Inflammatory macrophage (primary cell): ENCODE results near the gene ZNF784.

Experiments
- DNase-seq, 2 donors: peaks; one replicate each; pipeline ENCODE4 v3.0.0-alpha.2; 2020 to 2022
- total RNA-seq, 18 experiments: gene quantifications; one replicate each; lab custom pipeline; 2026; ENCODE audit warnings: mixed read lengths in 6 of 18, inconsistent platforms in 2 of 18; lab: John Stamatoyannopoulos, UW

Gene ZNF784
- 1.2 to 5.6 (median 3.0) reads per million in 18 experiments for total RNA-seq

DNA sequence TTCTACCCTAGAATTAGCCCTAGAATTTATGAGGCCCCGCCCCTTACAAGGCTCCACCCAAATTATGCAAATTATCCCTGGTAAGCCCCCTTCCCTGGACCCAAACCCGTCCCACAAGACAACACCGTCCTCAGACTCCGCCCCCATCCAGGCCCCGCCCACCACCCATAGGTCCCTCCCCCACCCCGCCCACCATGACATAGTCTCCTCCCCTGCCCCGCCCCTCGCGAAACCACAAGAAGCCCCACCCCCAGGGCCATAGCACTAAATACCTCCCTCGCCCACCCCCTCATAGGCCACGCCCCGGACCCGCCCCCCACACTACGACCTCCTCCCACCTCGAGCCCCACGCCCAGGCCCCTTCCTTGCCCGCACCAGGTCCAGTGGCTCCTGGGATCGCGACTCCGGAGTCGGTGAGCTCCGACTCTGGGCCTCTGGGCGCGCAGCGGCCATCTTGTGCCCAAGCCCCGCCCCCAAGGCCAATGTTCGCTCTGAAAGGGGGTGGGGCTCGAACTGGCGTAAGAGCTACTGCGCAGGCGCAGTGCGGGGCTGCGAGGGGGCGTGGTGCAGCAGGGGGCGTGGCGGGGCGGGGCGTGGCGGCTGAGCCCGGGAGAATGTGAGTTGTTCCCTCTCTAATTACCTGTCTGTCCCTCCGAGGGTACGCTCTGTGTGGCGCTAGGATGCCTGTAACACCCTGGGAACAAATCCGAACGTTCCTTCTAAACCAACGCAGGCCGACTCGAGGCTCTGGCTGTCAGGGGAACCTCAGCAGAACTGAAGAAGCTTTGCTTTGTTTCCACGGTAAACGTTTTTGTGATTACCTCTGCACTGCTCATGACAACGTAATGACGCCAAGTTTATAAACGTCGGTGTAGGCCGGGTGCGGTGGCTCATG lies at the start of gene ZNF784:
Gene ZNF784 (minus strand): TSS at position 458 of the 895 bp plus-strand sequence. CDS start 5 bp downstream, at position 453.
- peak; percentile 93 to 96 for DNase-seq

DNA sequence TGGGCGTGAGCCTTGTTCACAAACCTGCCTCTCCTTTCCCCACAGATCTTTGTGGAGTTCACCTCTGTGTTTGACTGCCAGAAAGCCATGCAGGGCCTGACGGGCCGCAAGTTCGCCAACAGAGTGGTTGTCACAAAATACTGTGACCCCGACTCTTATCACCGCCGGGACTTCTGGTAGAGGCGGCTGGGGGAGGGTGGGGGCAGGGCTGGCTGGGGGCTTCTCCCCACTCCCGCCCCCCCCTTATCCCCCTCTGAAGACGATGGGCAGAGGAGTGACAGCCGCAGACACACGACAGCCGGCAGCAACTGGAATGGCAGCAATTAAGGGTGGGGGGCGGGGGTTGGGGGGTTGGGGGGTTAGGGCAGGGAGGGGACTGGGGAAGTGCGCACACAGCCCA lies 49.5 kb upstream of the ZNF784 start:
- no peak for DNase-seq

DNA sequence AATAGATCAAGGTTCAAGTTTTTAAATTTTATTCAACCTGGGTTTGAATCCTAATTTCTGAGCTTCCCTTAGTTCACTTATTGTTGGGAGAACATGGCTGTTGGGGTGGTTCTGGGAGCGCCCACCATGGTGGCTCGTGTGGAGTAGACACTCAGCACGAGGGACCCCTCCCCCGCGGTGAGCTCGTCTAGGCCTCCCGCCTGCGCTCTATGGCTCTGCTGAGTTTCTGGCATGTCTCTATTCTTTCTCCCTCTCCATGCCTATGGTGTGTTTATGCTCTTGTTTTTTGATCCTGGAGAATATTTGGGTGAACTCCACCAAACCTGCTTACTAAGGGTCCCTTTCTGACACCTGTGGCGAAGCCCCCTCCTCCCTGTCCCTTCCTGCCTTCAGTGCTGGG lies 49.1 kb upstream of the ZNF784 start:
- DNase-seq = no peak

DNA sequence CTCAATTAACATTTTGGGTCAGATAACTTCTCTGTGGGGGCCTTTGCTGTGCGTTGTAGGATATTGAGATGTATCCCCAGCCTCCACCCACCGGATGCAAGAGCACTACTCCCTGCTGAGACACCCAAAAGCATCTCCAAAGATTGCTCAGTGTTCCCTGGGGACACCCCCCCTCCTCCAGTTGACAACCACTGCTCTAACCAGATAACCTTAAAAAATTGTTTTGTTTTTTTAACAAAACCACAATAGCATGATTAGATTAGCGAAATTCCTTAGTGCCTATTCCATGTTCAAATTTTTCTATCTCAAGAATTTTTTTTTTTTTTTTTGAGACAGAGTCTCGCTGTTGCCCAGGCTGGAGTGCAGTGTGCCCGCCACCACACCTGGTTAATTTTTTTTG lies 48.1 kb upstream of the ZNF784 start:
- DNase-seq = no peak

DNA sequence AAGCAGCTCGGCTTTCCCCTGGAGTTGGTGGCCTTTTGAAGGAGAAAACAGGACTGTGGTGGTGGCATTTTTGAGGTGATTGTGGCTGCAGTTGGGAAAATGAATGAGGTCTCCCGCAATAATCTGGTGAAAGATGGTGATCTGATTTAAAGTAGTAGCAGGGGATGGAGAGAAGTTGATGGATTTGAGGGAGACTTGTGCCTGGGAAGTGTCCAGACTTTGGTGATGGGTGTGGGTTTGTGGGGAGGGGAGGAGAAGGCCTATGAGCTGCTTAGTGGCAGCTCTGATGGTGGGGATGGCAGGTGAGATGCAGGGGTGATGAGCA lies 46.6 kb upstream of the ZNF784 start:
- DNase-seq = no peak

GRCh38 chr19:55670280-55671053 lies 46.1 kb upstream of the ZNF784 start:
- DNase-seq = no peak

- DNase-seq = no peak
Measured at GRCh38 chr19:55669418-55670279, 45.3 kb upstream of the ZNF784 start.

DNA sequence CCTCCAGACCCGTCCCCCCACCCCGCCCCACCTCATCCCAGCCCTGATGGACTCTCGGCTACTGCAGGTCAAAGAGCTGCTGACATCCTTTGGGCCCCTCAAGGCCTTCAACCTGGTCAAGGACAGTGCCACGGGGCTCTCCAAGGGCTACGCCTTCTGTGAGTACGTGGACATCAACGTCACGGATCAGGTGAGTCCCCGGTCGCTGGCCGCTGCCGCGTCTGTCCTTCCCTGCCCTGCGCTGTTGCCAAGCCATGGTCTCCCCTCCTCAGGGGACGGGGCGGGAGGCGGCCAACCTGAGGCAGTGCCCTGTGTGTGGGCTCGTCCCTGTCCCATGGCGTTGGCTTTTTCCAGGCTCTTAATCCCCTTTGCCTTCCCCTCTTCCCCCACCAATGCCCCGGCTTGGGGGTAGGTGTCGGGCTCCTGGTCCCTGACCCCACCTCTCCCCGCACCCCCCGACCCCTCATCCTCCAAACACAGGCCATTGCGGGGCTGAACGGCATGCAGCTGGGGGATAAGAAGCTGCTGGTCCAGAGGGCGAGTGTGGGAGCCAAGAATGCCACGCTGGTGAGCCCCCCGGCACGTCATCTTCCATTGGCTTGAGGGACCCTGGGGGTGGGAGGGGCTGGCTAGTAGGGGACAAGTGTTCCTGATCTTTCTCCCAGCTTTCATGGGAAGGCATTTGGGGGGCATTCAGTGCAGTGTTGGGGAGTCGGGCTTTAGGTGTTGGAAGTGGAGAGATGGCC lies 44.4 kb upstream of the ZNF784 start:
- no peak for DNase-seq

- no peak for DNase-seq
Measured at GRCh38 chr19:55667958-55668357, 43.6 kb upstream of the ZNF784 start.

DNA sequence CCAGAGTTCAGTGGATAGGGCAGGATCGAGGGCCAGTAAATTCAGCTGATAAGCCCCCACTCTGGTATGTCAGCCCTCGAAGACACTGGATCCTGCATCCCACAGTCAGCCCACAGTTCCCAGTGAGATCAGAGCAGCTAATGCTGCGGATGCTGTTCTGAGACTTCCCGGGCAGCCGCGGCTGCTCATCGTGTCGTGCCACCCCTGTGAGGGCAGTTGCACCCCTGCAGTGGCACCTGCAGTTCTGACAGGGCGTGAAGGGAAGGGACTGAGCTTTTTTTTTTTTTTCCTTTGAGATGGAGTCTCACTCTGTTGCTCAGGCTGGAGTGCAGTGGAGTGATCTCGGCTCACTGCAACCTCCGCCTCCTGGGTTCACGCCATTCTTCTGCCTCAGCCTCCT lies 43.1 kb upstream of the ZNF784 start:
- DNase-seq = no peak

DNA sequence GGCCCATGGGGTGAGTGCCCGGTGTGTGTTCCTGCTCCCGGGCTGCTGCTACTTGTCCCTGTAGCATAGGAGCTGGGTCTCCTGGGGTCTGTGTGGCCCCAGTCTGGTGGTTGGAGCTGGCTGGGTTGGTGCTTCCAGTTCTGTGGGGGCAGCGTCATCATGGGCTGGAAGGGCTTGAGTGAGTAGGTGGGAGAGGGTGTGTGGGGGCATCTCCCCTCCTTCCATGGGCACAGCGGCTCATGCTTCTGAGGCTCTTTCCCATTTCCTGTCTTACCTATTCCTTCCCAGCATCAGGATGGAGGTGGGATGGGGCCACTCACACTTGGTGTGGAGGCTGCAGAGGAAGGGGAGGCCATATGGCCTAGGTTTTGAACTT lies 42.6 kb upstream of the ZNF784 start:
- DNase-seq = no peak

DNA sequence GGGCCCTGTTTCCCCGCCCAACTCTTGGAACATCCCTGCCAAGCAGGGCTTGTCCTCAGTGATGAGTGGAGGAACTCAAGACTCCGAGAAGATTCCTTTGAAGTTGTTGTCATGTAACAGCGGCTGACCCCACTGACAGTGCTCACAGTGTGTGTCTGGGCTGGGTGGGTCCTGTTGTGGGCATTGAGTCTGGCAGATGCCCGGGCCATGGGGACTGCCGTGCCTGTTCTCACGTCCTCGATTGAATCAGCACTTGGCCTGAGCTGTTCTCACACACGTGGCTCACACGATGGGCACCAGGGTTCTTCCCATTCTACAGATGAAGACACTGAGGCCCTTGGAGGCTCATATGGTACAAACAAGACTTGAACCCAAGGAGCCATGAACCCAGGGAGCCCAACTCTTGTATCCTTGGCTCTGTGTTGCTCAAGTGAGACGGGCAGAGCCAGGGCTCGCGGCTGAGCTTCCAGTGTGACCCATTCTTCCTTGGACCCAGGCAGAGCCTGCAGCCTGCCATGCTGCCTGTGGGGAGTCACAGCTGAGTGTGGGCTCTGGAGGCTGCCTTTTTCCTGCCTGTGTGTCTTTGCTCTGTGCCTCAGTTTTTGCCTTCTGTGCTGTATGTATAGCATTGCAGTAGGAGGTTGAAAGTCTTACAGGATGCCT lies 42.1 kb upstream of the ZNF784 start:
- no peak for DNase-seq

- DNase-seq = no peak
Measured at GRCh38 chr19:55663846-55664536, 39.6 kb upstream of the ZNF784 start.

GRCh38 chr19:55661826-55662225 lies 37.5 kb upstream of the ZNF784 start:
- DNase-seq = no peak

- no peak for DNase-seq
Measured at GRCh38 chr19:55660991-55661390, 36.6 kb upstream of the ZNF784 start.

GRCh38 chr19:55660404-55660803 lies 36.0 kb upstream of the ZNF784 start:
- DNase-seq = no peak

DNA sequence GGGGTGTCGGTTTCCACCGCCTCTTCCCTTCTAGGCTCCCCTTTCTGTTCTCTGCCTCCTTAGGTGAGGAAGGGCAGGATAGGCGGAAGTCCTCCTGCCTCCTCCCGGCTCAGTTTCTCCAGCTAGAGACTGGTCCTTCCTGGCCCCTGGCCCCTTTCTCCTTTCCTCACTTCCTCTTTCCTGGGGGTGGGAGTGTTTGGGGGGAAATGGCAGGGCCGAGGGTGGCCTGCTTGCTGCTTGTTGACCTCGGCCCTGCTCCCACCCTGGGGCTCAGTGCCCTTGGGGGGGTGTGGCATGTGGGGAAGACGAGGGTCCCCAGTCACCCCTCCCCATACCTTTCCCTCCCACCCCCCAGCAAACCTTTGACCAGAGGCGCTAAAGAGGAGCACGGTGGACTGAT lies 35.5 kb upstream of the ZNF784 start:
- no peak for DNase-seq

- no peak for DNase-seq
Measured at GRCh38 chr19:55658846-55659459, 34.6 kb upstream of the ZNF784 start.

DNA sequence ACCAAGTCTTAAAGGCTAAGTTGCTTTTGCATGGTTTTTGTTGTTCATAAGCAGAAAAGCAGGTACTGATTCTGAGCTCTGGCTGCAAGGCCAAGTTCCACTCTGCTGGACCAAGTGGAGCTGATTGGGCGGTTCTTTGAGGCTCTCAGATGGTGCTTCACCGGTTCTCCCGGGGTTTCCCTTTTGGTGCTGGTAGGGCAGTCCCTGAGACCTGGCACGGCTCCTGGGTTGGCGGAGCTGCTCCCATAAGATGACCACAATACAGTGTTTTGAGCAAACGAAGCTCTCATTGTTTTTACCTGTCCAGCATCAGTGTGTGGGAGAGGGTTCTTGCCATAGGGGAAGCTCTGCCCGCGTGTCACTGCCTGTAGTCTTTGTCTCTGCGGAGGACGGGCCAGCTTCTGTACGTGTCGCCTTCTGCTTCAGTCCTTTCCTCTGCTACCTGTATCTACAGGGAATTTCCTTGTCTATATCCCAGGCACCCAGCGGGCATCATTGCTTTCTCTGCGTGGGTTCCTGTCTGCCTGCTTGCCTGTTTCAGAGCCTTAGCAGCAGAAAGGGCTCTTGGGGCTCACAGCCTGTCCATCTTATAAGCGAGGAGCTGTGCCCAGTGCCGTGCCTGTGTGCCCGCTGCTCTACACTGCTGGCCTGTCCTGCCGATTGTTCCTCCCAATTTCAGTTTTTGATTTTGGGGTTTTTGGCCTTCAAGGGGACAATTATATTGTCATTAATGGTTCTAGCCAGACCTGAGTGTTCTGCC lies 32.8 kb upstream of the ZNF784 start:
- DNase-seq = no peak

- no peak for DNase-seq
Measured at GRCh38 chr19:55656552-55656951, 32.2 kb upstream of the ZNF784 start.
